Neural progenitor cell (in vitro differentiated cells): ENCODE data around the gene HHEX. TPM values are rescaled to one million over a fixed set of nuclear protein-coding genes. Genes with fewer than 3 reads are reported as not detected.
A peak's percentile ranks its signal among the peaks of the same experiment; 100 is the strongest.
"Not testable (repeated sequence)": the region's sequence is repeated elsewhere in the genome, so short reads cannot be mapped to it uniquely, and the experiment has no call there.

Experiments used
- DNase-seq: peaks from one replicate; pipeline ENCODE4 v3.0.0-alpha.2; 2016; ENCODE audit warnings: low spot score
- H2AFZ ChIP-seq: fragments of 200-600 bp; sonication (generic); replicated peaks from 2 replicates; pipeline ENCODE4 v1.6.1; 2016; ENCODE audit warnings: antibody characterized with exemption
- H3F3A ChIP-seq: fragments of 200-600 bp; sonication (generic); 2 replicates; pipeline ENCODE4 v1.6.1; 2016; ENCODE audit warnings: antibody characterized with exemption, low read depth
- H3K27ac ChIP-seq: fragments of 200-600 bp; sonication (generic); 2 replicates; pipeline ENCODE4 v1.5.1; 2016; ENCODE audit warnings: mild to moderate bottlenecking
- H3K27me3 ChIP-seq: fragments of 200-600 bp; sonication (generic); 2 replicates; pipeline ENCODE4 v1.6.1; 2016; ENCODE audit warnings: mild to moderate bottlenecking, moderate library complexity
- H3K36me3 ChIP-seq: fragments of 200-600 bp; sonication (generic); 2 replicates; pipeline ENCODE4 v1.5.1; 2016
- H3K4me1 ChIP-seq: fragments of 200-600 bp; sonication (generic); 2 replicates; pipeline ENCODE4 v1.6.1; 2016; ENCODE audit warnings: mixed run types
- H3K4me2 ChIP-seq: fragments of 200-600 bp; sonication (generic); 2 replicates; pipeline ENCODE4 v1.6.1; 2016
- H3K4me3 ChIP-seq: fragments of 200-600 bp; sonication (generic); 2 replicates; pipeline ENCODE4 v1.5.1; 2016
- H3K79me2 ChIP-seq: fragments of 200-600 bp; sonication (generic); 2 replicates; pipeline ENCODE4 v1.6.1; 2016; ENCODE audit warnings: low read depth
- H3K9ac ChIP-seq: fragments of 200-600 bp; sonication (generic); 2 replicates; pipeline ENCODE4 v1.6.1; 2016
- H3K9me3 ChIP-seq: fragments of 200-600 bp; sonication (generic); 2 replicates; pipeline ENCODE4 v1.5.1; 2016; ENCODE audit warnings: low read depth
- H4K20me1 ChIP-seq: fragments of 200-600 bp; sonication (generic); 2 replicates; pipeline ENCODE4 v1.6.1; 2016; ENCODE audit warnings: low read depth
- H3K27ac Mint-ChIP-seq: 3 replicates; pipeline ENCODE4 v1.8.0; 2021; ENCODE audit warnings: mixed read lengths
- H3K27me3 Mint-ChIP-seq: 2 replicates; pipeline ENCODE4 v1.8.0; 2022; ENCODE audit warnings: low read depth, mild to moderate bottlenecking, inconsistent platforms, moderate library complexity, mixed read lengths; ENCODE audit not compliant: insufficient read depth
- H3K36me3 Mint-ChIP-seq: 3 replicates; pipeline ENCODE4 v1.8.0; 2021; ENCODE audit warnings: mixed read lengths
- H3K4me1 Mint-ChIP-seq: 3 replicates; pipeline ENCODE4 v1.8.0; 2021; ENCODE audit warnings: mixed read lengths
- H3K4me3 Mint-ChIP-seq: 3 replicates; pipeline ENCODE4 v1.8.0; 2021; ENCODE audit warnings: mild to moderate bottlenecking, moderate library complexity, mixed read lengths
- H3K9me3 Mint-ChIP-seq: 3 replicates; pipeline ENCODE4 v1.8.0; 2020; ENCODE audit warnings: mixed read lengths
- EZH2 ChIP-seq: fragments of 200-600 bp; sonication (generic); IDR thresholded peaks from 2 replicates; pipeline ENCODE4 v1.6.1; 2017; ENCODE audit warnings: antibody characterized with exemption, mild to moderate bottlenecking, moderate library complexity
- EZH2phosphoT487 ChIP-seq: fragments of 200-600 bp; sonication (generic); IDR thresholded peaks from 2 replicates; pipeline ENCODE4 v1.6.1; 2017; ENCODE audit warnings: antibody characterized with exemption
- total RNA-seq: library from RNA; depleted of rRNA; stranded (reverse); fragments of >200 nt; gene quantifications from 2 replicates; pipeline ENCODE4 v1.2.3, GENCODE V29; 2015; ENCODE audit warnings: low replicate concordance
- TF ChIP-seq, protein P1 (sequence below): fragments of 200-600 bp; sonication (generic); IDR thresholded peaks from 2 replicates; pipeline ENCODE4 v1.5.1; 2017; ENCODE audit warnings: antibody characterized with exemption, mild to moderate bottlenecking

The HHEX gene
- total RNA-seq, 1 donor from 2014 or later = not detected

DNA sequence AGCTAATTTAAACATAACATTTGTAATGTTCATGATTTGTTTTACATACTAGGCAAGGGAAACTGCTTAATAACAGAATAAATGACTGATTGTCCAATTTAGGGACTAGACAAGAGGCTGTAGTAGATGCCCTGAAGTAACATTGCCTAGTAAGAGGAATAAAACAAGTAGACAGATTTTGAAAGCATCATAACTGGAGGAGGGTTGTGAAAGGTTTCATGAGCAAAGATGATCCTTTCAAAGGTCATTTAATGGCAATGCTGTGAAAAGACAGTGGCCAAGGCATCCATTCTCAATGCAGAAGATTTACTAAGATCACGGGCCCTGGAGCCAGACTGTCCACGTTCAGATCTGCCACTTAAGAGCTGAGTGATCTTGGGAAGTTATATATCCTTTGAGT lies 44.8 kb upstream of the HHEX start:
- Histone ChIP-seq H4K20me1 (peaks cover 7% of the 10 kb centered on the region), H3K9ac (no peak overlapping the region), H3K27me3 (no peaks in the 10 kb centered on the region), H3K4me2 (no peak overlapping the region), H3K27ac (no peak overlapping the region), H3K79me2 (peaks cover 5% of the 10 kb centered on the region), H3K4me1 (no peaks in the 10 kb centered on the region), H3K9me3 (no peaks in the 10 kb centered on the region), H3F3A (peaks cover 3% of the 10 kb centered on the region), H3K4me3 (no peak overlapping the region), H3K36me3 (peaks cover 41% of the 10 kb centered on the region), H2AFZ (no peak overlapping the region)
- Mint-ChIP-seq H3K36me3 (peaks cover 49% of the 10 kb centered on the region), H3K4me3 (no peak overlapping the region), H3K4me1 (no peaks in the 10 kb centered on the region), H3K27me3 (no peaks in the 10 kb centered on the region), H3K9me3 (no peaks in the 10 kb centered on the region), H3K27ac (no peak overlapping the region)
- no peak for DNase-seq
- TF ChIP-seq EZH2phosphoT487 (no peak), EZH2 (no peak)
- TF ChIP-seq, protein P1, sequence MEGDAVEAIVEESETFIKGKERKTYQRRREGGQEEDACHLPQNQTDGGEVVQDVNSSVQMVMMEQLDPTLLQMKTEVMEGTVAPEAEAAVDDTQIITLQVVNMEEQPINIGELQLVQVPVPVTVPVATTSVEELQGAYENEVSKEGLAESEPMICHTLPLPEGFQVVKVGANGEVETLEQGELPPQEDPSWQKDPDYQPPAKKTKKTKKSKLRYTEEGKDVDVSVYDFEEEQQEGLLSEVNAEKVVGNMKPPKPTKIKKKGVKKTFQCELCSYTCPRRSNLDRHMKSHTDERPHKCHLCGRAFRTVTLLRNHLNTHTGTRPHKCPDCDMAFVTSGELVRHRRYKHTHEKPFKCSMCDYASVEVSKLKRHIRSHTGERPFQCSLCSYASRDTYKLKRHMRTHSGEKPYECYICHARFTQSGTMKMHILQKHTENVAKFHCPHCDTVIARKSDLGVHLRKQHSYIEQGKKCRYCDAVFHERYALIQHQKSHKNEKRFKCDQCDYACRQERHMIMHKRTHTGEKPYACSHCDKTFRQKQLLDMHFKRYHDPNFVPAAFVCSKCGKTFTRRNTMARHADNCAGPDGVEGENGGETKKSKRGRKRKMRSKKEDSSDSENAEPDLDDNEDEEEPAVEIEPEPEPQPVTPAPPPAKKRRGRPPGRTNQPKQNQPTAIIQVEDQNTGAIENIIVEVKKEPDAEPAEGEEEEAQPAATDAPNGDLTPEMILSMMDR = no peak

DNA sequence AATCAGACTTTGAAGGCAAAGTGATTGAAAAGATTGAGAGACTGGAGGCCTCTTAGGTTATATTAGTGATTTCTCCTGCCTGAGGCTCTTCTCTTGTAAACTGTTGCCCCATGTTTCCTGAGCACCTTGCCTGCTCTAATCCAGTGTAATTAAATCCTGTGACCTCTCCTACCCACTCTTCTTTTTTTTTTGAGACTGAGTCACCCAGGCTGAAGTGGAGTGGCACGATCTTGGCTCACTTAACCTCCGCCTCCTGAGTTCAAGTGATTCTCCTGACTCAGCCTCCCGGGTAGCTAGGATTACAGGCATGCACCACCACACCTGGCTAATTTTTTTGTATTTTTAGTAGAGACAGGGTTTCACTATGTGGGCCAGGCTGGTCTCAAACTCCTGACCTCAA lies 38.9 kb upstream of the HHEX start:
- H3K4me1 ChIP-seq, H3K27ac ChIP-seq, DNase-seq, H3K9ac ChIP-seq, H3K4me3 Mint-ChIP-seq, H3K4me3 ChIP-seq, H3K4me1 Mint-ChIP-seq, H4K20me1 ChIP-seq, H2AFZ ChIP-seq, H3K9me3 ChIP-seq, H3K9me3 Mint-ChIP-seq, H3K27me3 ChIP-seq, H3K27me3 Mint-ChIP-seq, H3K27ac Mint-ChIP-seq, H3K4me2 ChIP-seq, H3K79me2 ChIP-seq: not testable (repeated sequence)
- H3K36me3 ChIP-seq = peaks cover 50% of the 10 kb centered on the region
- peaks cover 50% of the 10 kb centered on the region for H3K36me3 Mint-ChIP-seq
- peaks cover 20% of the 10 kb centered on the region for H3F3A ChIP-seq

DNA sequence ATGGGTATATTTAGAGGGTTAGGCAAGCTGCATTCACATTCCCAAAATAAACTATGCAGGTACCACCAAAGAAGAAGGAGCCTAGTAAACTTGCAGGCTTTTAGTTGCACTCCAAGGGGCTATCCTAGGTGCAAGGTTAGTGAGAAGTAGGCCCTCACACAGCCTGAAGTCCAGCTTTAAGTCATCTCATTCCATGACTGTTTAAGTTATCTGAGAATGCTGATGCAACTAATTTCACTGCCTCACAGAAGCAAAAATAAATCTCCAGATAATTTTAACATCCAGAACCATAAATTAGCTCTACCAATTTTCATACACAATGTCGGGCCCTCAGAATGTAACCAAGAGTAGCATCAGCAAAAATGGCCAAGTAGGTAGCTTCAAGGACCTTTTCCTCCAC lies 34.3 kb upstream of the HHEX start:
- Histone ChIP-seq H3K27me3 (no peaks in the 10 kb centered on the region), H3K9ac (no peak overlapping the region), H3F3A (peaks cover 30% of the 10 kb centered on the region), H3K79me2 (no peaks in the 10 kb centered on the region), H3K4me3 (no peak overlapping the region), H3K27ac (peak overlapping the region; percentile 41), H3K9me3 (no peaks in the 10 kb centered on the region), H3K4me1 (no peaks in the 10 kb centered on the region), H3K4me2 (no peak overlapping the region), H4K20me1 (no peaks in the 10 kb centered on the region), H2AFZ (no peak overlapping the region), H3K36me3 (peaks cover 21% of the 10 kb centered on the region)
- Mint-ChIP-seq H3K36me3 (peaks cover 29% of the 10 kb centered on the region), H3K27ac (no peak overlapping the region), H3K4me1 (no peaks in the 10 kb centered on the region), H3K27me3 (no peaks in the 10 kb centered on the region), H3K9me3 (no peaks in the 10 kb centered on the region), H3K4me3 (no peak overlapping the region)
- no peak for TF ChIP-seq EZH2phosphoT487
- TF ChIP-seq, protein P1 = no peak
- TF ChIP-seq EZH2 = no peak
- DNase-seq = no peak

DNA sequence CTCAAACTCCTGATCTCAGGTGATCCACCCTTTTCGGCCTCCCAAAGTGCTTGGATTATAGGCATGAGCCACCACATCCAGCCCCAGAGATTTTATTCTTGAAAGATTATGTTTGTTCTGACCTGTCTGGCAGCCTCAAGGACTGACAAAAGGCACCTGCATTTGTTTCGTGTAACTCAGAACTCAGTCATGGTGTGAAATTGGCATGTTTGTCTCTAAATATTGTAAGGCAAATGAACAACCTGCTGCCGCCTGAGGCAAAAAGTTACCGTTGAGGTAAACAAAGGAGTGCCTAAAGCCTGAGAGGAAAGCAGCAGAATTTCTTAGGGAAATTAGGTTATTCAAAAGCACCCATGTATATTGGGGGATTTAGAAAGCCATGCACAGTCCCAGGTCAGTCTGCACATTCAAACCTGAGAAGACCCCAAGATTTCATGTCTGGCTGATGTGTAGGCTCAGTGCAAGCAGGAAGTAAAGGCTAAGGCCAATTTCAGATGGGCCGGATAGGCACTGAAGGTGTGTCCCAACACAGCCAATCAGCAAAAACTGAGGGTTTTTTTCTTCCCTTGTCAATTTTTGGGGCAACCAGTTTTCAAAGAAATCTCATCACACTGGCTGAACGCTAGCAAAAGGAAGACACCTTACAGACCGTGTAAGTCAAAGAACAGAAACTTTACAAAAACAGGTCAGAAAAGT lies 33.3 kb upstream of the HHEX start:
- Histone ChIP-seq H3K4me1 (no peaks in the 10 kb centered on the region), H3K27ac (peak overlapping the region; percentile 31), H3K9me3 (no peaks in the 10 kb centered on the region), H3F3A (peaks cover 30% of the 10 kb centered on the region), H3K4me2 (no peak overlapping the region), H3K36me3 (peaks cover 14% of the 10 kb centered on the region), H2AFZ (no peak overlapping the region), H4K20me1 (no peaks in the 10 kb centered on the region), H3K9ac (no peak overlapping the region), H3K27me3 (no peaks in the 10 kb centered on the region), H3K79me2 (no peaks in the 10 kb centered on the region), H3K4me3 (no peak overlapping the region)
- TF ChIP-seq EZH2 = no peak
- TF ChIP-seq, protein P1 = no peak
- no peak for TF ChIP-seq EZH2phosphoT487
- DNase-seq = no peak
- no peak overlapping the region for H3K27ac Mint-ChIP-seq
- H3K9me3 Mint-ChIP-seq = no peaks in the 10 kb centered on the region
- no peak overlapping the region for H3K4me3 Mint-ChIP-seq
- H3K36me3 Mint-ChIP-seq = peaks cover 25% of the 10 kb centered on the region
- no peaks in the 10 kb centered on the region for H3K27me3 Mint-ChIP-seq
- H3K4me1 Mint-ChIP-seq = no peaks in the 10 kb centered on the region
